Measurements from ENCODE around the gene ZWILCH. TPM values are rescaled to one million over a fixed set of nuclear protein-coding genes. Genes with fewer than 3 reads are reported as not detected.

Gene ZWILCH
- total and polyA plus RNA-seq, 2 of the 4 experiments (the other 2 are of a cell fraction): 10.5 to 22.2 TPM

DNA sequence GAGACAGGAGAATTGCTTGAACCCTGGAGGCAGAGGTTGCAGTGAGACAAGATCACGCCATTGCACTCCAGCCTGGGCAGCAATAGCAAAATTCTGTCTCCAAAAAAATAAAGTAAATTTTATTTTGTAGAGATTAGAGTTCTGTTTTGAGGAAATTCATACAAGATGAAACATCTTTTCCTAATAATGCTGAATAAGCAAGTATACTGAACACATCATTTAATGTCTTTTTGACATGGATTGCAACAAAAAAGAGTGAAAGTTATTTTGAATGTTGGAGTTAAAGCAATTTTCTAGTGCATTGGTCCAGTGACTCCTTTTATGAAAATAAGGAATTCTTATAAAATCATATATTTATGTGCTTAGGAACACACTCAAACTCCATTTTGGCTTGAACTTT, 40.1 kb downstream of the ZWILCH start:
- no peak overlapping the region for H3K56ac ChIP-seq (ENCODE audit: extremely low read depth, insufficient read depth, low read length)
- peaks cover 5% of the 10 kb centered on the region; the same call in 1 of the 2 replicates for H3K36me3 ChIP-seq (ENCODE audit: control insufficient read depth, insufficient read depth, low read length)
- H3K9ac ChIP-seq (ENCODE audit: low read depth, low read length): no peak overlapping the region
- no peak overlapping the region for H2BK15ac ChIP-seq (ENCODE audit: low read depth, low read length)
- BruUV-seq (replicated peaks): no TSS peak
- H3K18ac ChIP-seq (ENCODE audit: low read depth, low read length): no peak overlapping the region
- no peak overlapping the region for H2BK120ac ChIP-seq (ENCODE audit: low read depth, low read length)
- no peaks in the 10 kb centered on the region for H3K9me3 ChIP-seq (ENCODE audit: control insufficient read depth, insufficient read depth, low read length)
- WGBS, 2 experiments (ENCODE audit: extremely low coverage in 2 of 2, insufficient read length in 1 of 2): no CpG with 5 or more reads among the region's 1 CpG
- TF ChIP-seq MAFK (IDR thresholded peaks at IDR 0.05; ENCODE audit: low read depth, low read length) (peak; percentile 91), BHLHE40 (IDR thresholded peaks at IDR 0.05; ENCODE audit: low read depth, low read length) (no peak)
- no peaks in the 10 kb centered on the region for H3K27me3 ChIP-seq (ENCODE audit: control insufficient read depth, insufficient read depth, low read length)
- no peak overlapping the region for H2AK9ac ChIP-seq (replicated peaks; ENCODE audit: low read depth, low read length, poor library complexity)
- dilution Hi-C loops (cut with HindIII; ENCODE audit: low sequenced_read_pairs, unreplicated experiment) (no loop called here), intact Hi-C loops (cut with micrococcal nuclease) (no loop called here), in situ Hi-C loops (cut with MboI; ENCODE audit: low sequenced_read_pairs) (no loop called here)
- no peak overlapping the region for H3K27ac ChIP-seq (ENCODE audit: insufficient read depth, low read length)
- H3K23ac ChIP-seq (ENCODE audit: low read depth, low read length): no peak overlapping the region
- no peaks in the 10 kb centered on the region for H4K20me1 ChIP-seq (ENCODE audit: insufficient read depth, low read length)
- ChIA-PET CTCF (interaction anchor here (0.6 kb wide), 1 partner anchor 462 kb away, joined by 3 read pairs; no protein-coding TSS in a partner anchor), POLR2A (ENCODE audit: unreplicated experiment) (no interaction called here)
- H3K79me1 ChIP-seq (ENCODE audit: low read depth in 1 of 2, low read length in 2 of 2): no peaks in the 10 kb centered on the region
- no peak overlapping the region for H4K91ac ChIP-seq (ENCODE audit: insufficient read depth, low read depth, low read length)
- no peak overlapping the region for H3K4ac ChIP-seq (ENCODE audit: low read depth, low read length)
- no peak for ATAC-seq (ENCODE audit: low read depth)
- no peak overlapping the region for H2BK5ac ChIP-seq (ENCODE audit: low read depth, low read length, poor library complexity, severe bottlenecking)
- no peaks in the 10 kb centered on the region for H3K4me1 ChIP-seq (ENCODE audit: control insufficient read depth, insufficient read depth, low read length)
- no peak overlapping the region for H2AFZ ChIP-seq (replicated peaks; ENCODE audit: low read length, poor library complexity)
- H4K8ac ChIP-seq (ENCODE audit: low read depth in 2 of 2, low read length in 2 of 2): no peak overlapping the region
- H3K14ac ChIP-seq (replicated peaks; ENCODE audit: low read depth, low read length): no peak overlapping the region
- no peak for DNase-seq
- H3K4me2 ChIP-seq (ENCODE audit: low read depth, low read length): no peak overlapping the region
- H4K5ac ChIP-seq (ENCODE audit: low read depth, low read length): no peak overlapping the region
- H2BK20ac ChIP-seq (ENCODE audit: low read depth, low read length): no peak overlapping the region
- H3K4me3 ChIP-seq (ENCODE audit: insufficient read depth, low read depth, low read length): no peak overlapping the region
- no peak overlapping the region for H2AK5ac ChIP-seq (ENCODE audit: low read depth, low read length)
- H3K9me1 ChIP-seq (ENCODE audit: insufficient read depth, low read length): no peaks in the 10 kb centered on the region
